ENCODE measurements around the gene HIC1. TPM values are rescaled to one million over a fixed set of nuclear protein-coding genes. Genes with fewer than 3 reads are reported as not detected.

The HIC1 gene
- total RNA-seq, 1 experiment from 2014 or later, result 1.0 TPM

DNA sequence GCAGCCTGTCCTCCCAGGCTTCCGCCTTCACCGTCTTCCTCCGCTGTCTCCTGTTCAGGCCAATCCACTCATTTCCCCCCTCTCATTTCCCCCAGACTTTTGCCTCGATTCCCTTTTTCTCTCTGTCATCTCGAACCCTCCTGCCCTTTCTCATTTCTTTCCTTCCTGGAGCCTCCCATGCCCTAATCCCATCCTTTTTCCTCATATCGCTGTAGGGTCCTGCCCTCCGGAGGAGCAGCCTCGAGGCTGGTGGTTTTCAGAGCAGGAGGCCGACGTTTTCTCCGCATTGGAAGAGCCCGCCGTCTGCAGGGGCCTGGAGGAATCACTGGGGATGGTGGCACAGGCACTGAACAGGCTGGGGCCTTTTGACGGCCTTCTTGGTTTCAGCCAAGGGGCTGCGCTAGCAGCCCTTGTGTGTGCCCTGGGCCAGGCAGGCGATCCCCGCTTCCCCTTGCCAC, 12.5 kb upstream of the HIC1 start:
- BruUV-seq (replicated peaks), result no TSS peak
- no peaks in the 10 kb centered on the region for H3K27me3 Mint-ChIP-seq (ENCODE audit: insufficient read depth, unreplicated experiment)
- peak overlapping the region; percentile 98 for H3K27ac Mint-ChIP-seq (ENCODE audit: low read depth, unreplicated experiment)
- CTCF ChIA-PET, result interaction anchor here (0.6 to 2.6 kb wide), 2 partner anchors 133 to 357 kb away, joined by 3 to 17 read pairs; no protein-coding TSS in a partner anchor
- TF ChIP-seq, protein P1, sequence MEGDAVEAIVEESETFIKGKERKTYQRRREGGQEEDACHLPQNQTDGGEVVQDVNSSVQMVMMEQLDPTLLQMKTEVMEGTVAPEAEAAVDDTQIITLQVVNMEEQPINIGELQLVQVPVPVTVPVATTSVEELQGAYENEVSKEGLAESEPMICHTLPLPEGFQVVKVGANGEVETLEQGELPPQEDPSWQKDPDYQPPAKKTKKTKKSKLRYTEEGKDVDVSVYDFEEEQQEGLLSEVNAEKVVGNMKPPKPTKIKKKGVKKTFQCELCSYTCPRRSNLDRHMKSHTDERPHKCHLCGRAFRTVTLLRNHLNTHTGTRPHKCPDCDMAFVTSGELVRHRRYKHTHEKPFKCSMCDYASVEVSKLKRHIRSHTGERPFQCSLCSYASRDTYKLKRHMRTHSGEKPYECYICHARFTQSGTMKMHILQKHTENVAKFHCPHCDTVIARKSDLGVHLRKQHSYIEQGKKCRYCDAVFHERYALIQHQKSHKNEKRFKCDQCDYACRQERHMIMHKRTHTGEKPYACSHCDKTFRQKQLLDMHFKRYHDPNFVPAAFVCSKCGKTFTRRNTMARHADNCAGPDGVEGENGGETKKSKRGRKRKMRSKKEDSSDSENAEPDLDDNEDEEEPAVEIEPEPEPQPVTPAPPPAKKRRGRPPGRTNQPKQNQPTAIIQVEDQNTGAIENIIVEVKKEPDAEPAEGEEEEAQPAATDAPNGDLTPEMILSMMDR (IDR thresholded peaks at IDR 0.05; ENCODE audit: unreplicated experiment), result no peak
- peaks cover 15% of the 10 kb centered on the region for H3K4me1 Mint-ChIP-seq (ENCODE audit: insufficient read depth, unreplicated experiment)
- no peaks in the 10 kb centered on the region for H3K9me3 Mint-ChIP-seq (ENCODE audit: unreplicated experiment)
- peaks cover 43% of the 10 kb centered on the region for H3K36me3 Mint-ChIP-seq (ENCODE audit: insufficient read depth, unreplicated experiment)
- intact Hi-C loops (cut with micrococcal nuclease), result no loop called here
- DNase-seq (ENCODE audit: unreplicated experiment), result no peak
- peak overlapping the region; percentile 99 for H3K4me3 Mint-ChIP-seq (ENCODE audit: unreplicated experiment)
- POLR2A ChIA-PET, result interaction anchor here (0.6 to 2.2 kb wide), 5 partner anchors 14 to 592 kb away, joined by 3 to 6 read pairs (median 4); no protein-coding TSS in a partner anchor

DNA sequence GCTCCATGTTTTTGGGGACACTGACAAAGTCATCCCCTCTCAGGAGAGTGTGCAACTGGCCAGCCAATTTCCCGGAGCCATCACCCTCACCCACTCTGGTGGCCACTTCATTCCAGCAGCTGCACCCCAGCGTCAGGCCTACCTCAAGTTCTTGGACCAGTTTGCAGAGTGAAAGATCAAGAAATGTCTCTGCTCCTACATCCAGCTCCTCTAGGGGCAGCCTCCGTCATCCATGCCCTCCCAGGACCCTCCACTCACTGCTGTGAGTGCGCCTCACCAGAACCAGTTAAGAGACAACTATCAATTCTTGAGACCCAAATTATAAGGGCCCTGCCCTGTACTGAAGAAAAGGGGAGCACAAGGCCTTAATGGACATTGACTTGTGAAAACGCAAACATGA, 12.0 kb upstream of the HIC1 start:
- H3K9me3 Mint-ChIP-seq (ENCODE audit: unreplicated experiment), result no peaks in the 10 kb centered on the region
- H3K4me3 Mint-ChIP-seq (ENCODE audit: unreplicated experiment), result peak overlapping the region; percentile 99
- intact Hi-C loops (cut with micrococcal nuclease), result no loop called here
- CTCF ChIA-PET, result interaction anchor here (0.6 kb wide), 1 partner anchor 16 kb away, joined by 3 read pairs; no protein-coding TSS in a partner anchor
- TSS peak; percentile 54 for BruUV-seq (replicated peaks)
- POLR2A ChIA-PET, result interaction anchor here (0.8 to 2.2 kb wide), 2 partner anchors 61 to 260 kb away, joined by 4 to 6 read pairs; no protein-coding TSS in a partner anchor
- DNase-seq (ENCODE audit: unreplicated experiment), result no peak
- H3K27ac Mint-ChIP-seq (ENCODE audit: low read depth, unreplicated experiment), result peak overlapping the region; percentile 98
- peaks cover 15% of the 10 kb centered on the region for H3K4me1 Mint-ChIP-seq (ENCODE audit: insufficient read depth, unreplicated experiment)
- TF ChIP-seq, protein P1 (IDR thresholded peaks at IDR 0.05; ENCODE audit: unreplicated experiment), result no peak
- H3K36me3 Mint-ChIP-seq (ENCODE audit: insufficient read depth, unreplicated experiment), result peaks cover 48% of the 10 kb centered on the region
- no peaks in the 10 kb centered on the region for H3K27me3 Mint-ChIP-seq (ENCODE audit: insufficient read depth, unreplicated experiment)

DNA sequence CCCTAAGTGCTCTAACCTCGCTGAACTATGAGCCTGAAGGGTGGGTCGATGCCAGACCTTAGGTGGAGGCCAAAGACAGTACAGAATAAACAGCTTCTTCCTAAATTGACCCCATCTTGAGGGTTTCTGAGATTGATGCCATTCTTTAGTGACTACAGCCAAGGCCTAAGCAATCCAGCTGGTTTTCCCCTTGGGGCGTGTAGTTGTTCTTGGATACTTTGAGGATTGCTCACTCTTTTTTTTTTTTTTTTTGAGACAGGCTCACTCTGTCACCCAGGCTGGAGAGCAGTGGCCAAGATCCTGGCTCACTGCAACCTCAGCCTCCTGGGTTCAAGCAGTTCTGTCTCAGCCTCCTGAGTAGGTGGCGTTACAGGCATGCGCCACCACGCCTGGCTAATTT, 11.1 kb upstream of the HIC1 start:
- Mint-ChIP-seq H3K27ac (ENCODE audit: low read depth, unreplicated experiment) (peak overlapping the region; percentile 98), H3K27me3 (ENCODE audit: insufficient read depth, unreplicated experiment) (no peaks in the 10 kb centered on the region), H3K4me3 (ENCODE audit: unreplicated experiment) (peak overlapping the region; percentile 99), H3K4me1 (ENCODE audit: insufficient read depth, unreplicated experiment) (peaks cover 19% of the 10 kb centered on the region), H3K36me3 (ENCODE audit: insufficient read depth, unreplicated experiment) (peaks cover 48% of the 10 kb centered on the region), H3K9me3 (ENCODE audit: unreplicated experiment) (no peaks in the 10 kb centered on the region)
- TF ChIP-seq, protein P1 (IDR thresholded peaks at IDR 0.05; ENCODE audit: unreplicated experiment), result no peak
- ChIA-PET CTCF (interaction anchor here (0.6 to 1.5 kb wide), 4 partner anchors 15 to 491 kb away, joined by 3 to 7 read pairs (median 5); no protein-coding TSS in a partner anchor), POLR2A (interaction anchor here (0.6 to 1.3 kb wide), 9 partner anchors 14 to 1844 kb away, joined by 3 to 6 read pairs (median 3); partner anchors contain the start of gene DPH1)
- BruUV-seq (replicated peaks), result no TSS peak
- DNase-seq (ENCODE audit: unreplicated experiment), result peak; percentile 67
- intact Hi-C loops (cut with micrococcal nuclease), result no loop called here

DNA sequence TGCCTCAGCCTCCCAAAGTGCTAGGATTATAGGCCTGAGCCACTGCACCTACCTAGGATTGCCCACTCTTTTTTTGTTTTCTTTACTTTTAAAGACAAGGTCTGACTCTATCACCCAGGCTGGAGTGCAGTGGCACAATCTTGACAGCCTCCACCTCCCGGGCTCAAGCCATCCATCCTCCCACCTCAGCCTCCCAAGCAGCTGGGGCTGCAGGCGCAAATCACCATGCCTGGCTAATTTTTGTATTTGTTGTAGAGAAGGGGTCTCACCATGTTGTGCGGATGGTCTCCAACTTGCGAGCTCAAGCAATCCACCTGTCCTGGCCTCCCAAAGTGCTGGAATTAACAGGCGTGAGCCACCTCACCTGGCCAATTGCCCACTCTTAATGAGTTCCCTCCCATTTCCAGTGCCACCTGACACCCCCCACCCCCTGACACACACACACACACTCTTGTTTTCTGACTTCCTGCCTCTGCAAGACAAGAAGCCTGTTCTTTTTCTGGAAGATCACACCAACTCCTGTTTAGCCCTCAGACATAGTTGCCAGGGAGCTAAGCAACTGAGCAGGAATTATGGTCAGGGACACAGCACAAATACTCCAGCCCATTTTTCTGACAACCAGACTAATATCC, 10.5 kb upstream of the HIC1 start:
- intact Hi-C loops (cut with micrococcal nuclease), result no loop called here
- Mint-ChIP-seq H3K4me3 (ENCODE audit: unreplicated experiment) (peak overlapping the region; percentile 19), H3K36me3 (ENCODE audit: insufficient read depth, unreplicated experiment) (peaks cover 44% of the 10 kb centered on the region), H3K9me3 (ENCODE audit: unreplicated experiment) (no peaks in the 10 kb centered on the region), H3K4me1 (ENCODE audit: insufficient read depth, unreplicated experiment) (peaks cover 20% of the 10 kb centered on the region), H3K27ac (ENCODE audit: low read depth, unreplicated experiment) (peak overlapping the region; percentile 98), H3K27me3 (ENCODE audit: insufficient read depth, unreplicated experiment) (no peaks in the 10 kb centered on the region)
- CTCF ChIA-PET, result interaction anchor here (0.6 to 1.5 kb wide), 6 partner anchors 16 to 308 kb away, joined by 3 to 7 read pairs (median 3); partner anchors contain the start of gene RTN4RL1
- no TSS peak for BruUV-seq (replicated peaks)
- POLR2A ChIA-PET, result interaction anchor here (0.6 to 1.3 kb wide), 8 partner anchors 14 to 1844 kb away, joined by 3 to 6 read pairs (median 4); partner anchors contain the start of gene DPH1
- DNase-seq (ENCODE audit: unreplicated experiment), result no peak
- TF ChIP-seq, protein P1 (IDR thresholded peaks at IDR 0.05; ENCODE audit: unreplicated experiment), result no peak

Data from MCF 10A (cell line).